GM19438 (cell line): ENCODE data around the gene CAPN15.

Experiments used
- ATAC-seq: cut with Tn5 transposase; IDR thresholded peaks from one replicate; pipeline ENCODE4 v1.9.1; 2021; ENCODE audit warnings: low read depth; ENCODE audit not compliant: unreplicated experiment

The CAPN15 gene

GRCh38 chr16:559411-560203, 32.1 kb downstream of the CAPN15 start:
- no peak for ATAC-seq

- no peak for ATAC-seq
These were observed 32.7 kb downstream of the CAPN15 start, which contains the start of gene PRR35 for GRCh38 chr16:560204-560700. Gene PRR35 (plus strand): TSS chr16:560394. CDS start chr16:563295, 2,901 bp downstream.

- ATAC-seq: no peak
These were observed 33.3 kb downstream of the CAPN15 start for GRCh38 chr16:560701-561412.

- no peak for ATAC-seq
These were observed 33.9 kb downstream of the CAPN15 start for GRCh38 chr16:561413-561794.

GRCh38 chr16:561957-562938, 34.7 kb downstream of the CAPN15 start:
- no peak for ATAC-seq

- ATAC-seq: no peak
These were observed 35.6 kb downstream of the CAPN15 start for GRCh38 chr16:563072-563644.

GRCh38 chr16:564690-565418, 37.3 kb downstream of the CAPN15 start:
- no peak for ATAC-seq

- no peak for ATAC-seq
These were observed 38.2 kb downstream of the CAPN15 start for GRCh38 chr16:565419-566330.

- ATAC-seq: peak; percentile 56
These were observed 39.2 kb downstream of the CAPN15 start, which contains the start of gene NHLRC4 for GRCh38 chr16:566475-567372. Gene NHLRC4 (plus strand): TSS chr16:567005. CDS start chr16:568048, 1,043 bp downstream.

GRCh38 chr16:567373-568256, 40.1 kb downstream of the CAPN15 start:
- ATAC-seq: no peak

GRCh38 chr16:568401-569258, 41.1 kb downstream of the CAPN15 start:
- ATAC-seq: no peak

GRCh38 chr16:569445-570254, 42.1 kb downstream of the CAPN15 start, which contains the start of gene PIGQ:
Gene PIGQ (plus strand): TSS chr16:569968. CDS start chr16:574075, 4,107 bp downstream.
- ATAC-seq: peak; percentile 49

- ATAC-seq: no peak
These were observed 45.5 kb downstream of the CAPN15 start for GRCh38 chr16:572865-573650.
